Fibroblast of the aortic adventitia (primary cell): ENCODE measurements around the gene ANKRD33B. TPM values are rescaled to one million over a fixed set of nuclear protein-coding genes. Genes with fewer than 3 reads are reported as not detected.

Experiments
- DNase-seq: peaks from one replicate; pipeline ENCODE4 v3.0.0-alpha.2; 2010; ENCODE audit warnings: low read depth
- H3K4me3 ChIP-seq: 2 replicates; pipeline ENCODE4 v1.5.1; 2011; ENCODE audit warnings: low read depth, mild to moderate bottlenecking, control low read depth, low read length, moderate library complexity
- total RNA-seq: library from RNA; depleted of rRNA; stranded (reverse); fragments of >200 nt; gene quantifications from 2 replicates; pipeline ENCODE4 v1.2.3, GENCODE V29; 2012; ENCODE audit warnings: low replicate concordance
- TF ChIP-seq, protein P1 (sequence below): IDR thresholded peaks from 2 replicates; pipeline ENCODE4 v1.5.1; 2011; ENCODE audit warnings: mild to moderate bottlenecking, low read length, control low read depth, inconsistent platforms; ENCODE audit not compliant: insufficient read depth

ANKRD33B gene
- total RNA-seq, 1 donor: 11.3 TPM

DNA sequence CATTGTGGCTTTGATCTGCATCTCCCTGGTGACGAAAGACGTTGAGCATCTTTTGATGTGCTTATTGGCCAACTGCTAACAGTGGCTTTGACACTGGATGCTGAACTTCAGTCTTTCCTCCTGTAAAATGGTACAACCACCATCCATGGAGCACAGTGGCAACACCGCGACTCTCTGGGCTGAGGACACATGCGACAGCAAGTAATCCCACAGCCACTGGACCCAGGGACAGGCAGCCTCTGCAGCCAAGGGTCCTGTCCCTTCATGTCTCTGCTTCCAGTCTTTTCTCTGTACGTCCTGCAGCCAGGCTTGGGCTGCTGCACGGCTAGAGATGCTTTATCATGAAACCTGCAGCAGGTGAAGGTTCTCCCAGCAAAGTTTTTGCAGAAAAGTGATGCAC lies 113.7 kb downstream of the ANKRD33B start:
- no peak overlapping the region for H3K4me3 ChIP-seq
- TF ChIP-seq, protein P1, sequence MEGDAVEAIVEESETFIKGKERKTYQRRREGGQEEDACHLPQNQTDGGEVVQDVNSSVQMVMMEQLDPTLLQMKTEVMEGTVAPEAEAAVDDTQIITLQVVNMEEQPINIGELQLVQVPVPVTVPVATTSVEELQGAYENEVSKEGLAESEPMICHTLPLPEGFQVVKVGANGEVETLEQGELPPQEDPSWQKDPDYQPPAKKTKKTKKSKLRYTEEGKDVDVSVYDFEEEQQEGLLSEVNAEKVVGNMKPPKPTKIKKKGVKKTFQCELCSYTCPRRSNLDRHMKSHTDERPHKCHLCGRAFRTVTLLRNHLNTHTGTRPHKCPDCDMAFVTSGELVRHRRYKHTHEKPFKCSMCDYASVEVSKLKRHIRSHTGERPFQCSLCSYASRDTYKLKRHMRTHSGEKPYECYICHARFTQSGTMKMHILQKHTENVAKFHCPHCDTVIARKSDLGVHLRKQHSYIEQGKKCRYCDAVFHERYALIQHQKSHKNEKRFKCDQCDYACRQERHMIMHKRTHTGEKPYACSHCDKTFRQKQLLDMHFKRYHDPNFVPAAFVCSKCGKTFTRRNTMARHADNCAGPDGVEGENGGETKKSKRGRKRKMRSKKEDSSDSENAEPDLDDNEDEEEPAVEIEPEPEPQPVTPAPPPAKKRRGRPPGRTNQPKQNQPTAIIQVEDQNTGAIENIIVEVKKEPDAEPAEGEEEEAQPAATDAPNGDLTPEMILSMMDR: no peak
- DNase-seq: no peak

DNA sequence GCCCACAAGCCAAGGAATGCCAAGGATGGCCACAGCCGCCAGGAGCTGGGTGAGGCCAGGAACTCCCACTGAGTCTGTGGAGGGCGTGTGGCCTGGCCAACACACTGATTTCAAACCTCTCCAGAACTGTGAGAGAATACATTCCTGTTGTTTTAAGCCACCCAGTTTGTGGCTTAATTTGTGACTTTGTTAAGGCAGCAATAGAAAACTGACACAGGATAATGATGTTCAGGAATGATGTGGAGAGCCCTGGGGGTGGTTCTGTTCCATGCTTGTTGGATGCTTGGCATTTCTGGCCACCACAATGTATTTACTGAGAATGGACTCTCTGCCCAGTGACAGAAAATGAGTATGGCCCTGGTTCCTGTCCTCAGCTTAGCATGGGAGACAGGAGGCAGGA lies 114.4 kb downstream of the ANKRD33B start:
- DNase-seq: no peak
- H3K4me3 ChIP-seq: no peak overlapping the region
- TF ChIP-seq, protein P1: no peak

DNA sequence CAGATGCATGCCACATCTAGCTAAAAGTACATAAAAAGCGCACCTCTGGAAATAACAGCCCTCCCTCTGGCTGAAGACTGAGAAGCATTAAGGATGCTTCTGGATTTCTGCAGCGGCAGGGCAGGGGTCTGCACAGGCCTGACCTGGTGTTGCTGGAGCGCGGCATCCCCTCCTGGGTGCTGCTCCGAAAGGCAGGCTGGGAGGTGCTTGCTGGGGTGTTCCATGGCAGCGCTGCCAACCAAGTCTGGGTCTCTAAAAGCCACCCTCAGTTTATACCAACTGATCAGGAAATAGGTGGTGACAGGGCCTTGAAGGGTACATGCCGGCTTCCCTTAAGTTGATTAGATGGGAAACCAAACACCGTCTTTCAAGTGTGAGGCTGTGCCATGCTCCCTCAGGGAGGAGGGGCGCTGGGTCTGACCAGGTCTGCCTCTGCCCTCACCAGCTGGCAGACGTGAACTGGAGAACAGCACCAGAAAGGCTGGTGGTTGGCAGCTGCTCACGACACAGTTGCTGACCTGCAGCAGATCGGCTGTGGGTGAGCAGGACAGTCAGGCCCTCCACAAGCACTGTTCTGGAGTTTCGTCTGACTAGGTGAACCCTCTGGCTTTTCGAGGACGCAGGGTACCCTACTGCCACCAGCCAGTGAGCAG lies 115.6 kb downstream of the ANKRD33B start:
- no peak overlapping the region for H3K4me3 ChIP-seq
- DNase-seq: no peak
- TF ChIP-seq, protein P1: no peak

DNA sequence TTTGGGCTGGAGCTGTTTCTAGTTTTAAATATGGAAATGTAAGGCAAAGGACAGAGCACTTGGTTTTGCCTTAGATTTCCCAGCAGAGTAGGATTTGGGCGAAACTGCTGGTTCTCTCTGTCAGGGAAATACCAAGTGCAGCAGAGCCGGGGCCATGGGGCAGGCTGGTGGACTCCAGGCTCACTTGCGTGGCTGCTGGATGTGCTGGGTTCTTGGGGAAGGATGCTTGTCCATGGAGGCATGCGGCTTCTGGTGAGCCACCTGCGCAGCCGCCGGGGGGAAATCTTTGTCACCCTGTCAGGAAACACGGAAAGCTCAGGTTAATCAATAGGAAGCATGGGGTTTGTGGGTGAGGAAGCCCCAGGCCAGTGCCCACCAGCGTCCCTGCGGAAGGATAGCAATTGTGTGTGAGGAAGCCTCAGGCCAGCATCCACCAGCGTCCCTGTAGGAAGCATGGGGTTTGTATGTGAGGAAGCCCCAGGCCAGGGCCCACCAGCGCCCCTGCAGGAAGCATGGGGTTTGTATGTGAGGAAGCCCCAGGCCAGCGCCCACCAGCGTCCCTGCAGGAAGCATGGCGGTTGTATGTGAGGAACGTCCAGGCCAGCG lies 117.1 kb downstream of the ANKRD33B start:
- DNase-seq: no peak
- H3K4me3 ChIP-seq: no peak overlapping the region
- TF ChIP-seq, protein P1: no peak

DNA sequence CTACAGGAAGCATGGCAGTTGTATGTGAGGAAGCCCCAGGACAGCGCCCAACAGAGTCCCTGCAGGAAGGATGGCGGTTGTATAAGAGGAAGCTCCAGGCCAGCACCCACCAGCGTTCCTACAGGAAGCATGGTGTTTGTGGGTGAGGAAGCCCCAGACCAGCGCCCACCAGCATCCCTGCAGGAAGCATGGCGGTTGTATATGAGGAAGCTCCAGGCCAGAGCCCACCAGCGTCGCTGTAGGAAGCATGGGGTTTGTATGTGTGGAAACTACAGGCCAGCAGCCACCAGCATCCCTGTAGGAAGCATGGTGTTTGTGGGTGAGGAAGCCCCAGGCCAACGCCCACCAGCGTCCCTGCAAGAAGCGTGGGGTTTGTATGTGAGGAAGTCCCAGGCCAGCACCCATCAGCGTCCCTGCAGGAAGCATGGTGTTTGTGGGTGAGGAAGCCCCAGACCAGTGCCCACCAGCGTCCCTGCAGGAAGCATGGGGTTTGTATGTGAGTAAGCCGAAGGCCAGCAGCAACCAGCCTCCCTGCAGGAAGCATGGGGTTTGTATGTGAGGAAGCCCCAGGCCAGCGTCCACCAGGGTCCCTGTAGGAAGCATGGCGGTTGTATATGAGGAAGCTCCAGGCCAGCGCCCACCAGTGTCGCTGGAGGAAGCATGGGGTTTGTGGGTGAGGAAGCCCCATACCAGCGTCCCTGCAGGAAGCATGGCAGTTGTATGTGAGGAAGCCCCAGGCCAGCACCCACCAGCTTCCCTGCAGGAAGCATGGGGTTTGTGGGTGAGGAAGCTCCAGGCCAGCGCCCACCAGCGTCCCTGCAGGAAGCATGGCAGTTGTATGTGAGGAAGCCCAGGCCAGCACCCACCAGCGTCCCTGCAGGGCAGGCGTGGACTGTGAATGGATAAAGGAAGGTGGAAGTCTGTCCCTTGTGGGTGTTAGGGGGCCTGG lies 118.1 kb downstream of the ANKRD33B start:
- no peak for DNase-seq
- no peak overlapping the region for H3K4me3 ChIP-seq
- TF ChIP-seq, protein P1: no peak

DNA sequence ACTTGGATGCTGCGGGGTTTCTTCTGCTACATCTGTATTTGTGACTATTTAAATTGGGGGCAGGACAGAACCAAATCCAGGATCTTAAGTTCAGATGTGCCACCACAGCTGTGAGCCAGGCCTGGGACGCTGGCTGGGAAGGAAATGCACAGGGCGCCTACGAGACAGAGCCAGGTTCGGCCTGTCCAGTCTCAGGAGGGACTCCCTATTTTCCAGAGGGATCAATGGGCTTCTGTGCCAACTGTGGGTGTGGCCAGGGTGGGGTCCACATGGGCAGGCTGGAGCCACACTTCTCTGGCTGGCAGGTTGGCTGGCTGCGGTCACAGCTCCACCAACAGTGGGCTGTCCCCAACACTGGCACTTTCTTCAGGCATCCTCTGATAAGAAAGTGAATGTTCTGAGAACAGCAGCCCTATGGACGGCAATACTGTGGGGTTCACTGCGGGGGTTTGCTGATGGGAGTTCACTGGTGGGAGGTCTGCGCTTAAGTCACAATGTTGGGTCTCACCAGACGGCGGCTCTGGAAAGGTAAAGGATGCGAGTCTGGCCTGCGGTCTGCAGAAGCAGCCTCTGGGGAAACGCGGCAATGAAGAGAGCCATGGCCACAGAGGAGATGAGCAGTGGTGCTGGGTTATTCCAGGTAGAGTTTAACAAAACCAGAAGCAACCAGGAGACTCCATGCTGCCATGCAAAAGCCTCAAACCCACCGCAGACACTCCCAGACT lies 119.1 kb downstream of the ANKRD33B start:
- no peak for DNase-seq
- TF ChIP-seq, protein P1: no peak
- no peak overlapping the region for H3K4me3 ChIP-seq
